ENCODE measurements around the gene CCDC183. TPM values are rescaled to one million over a fixed set of nuclear protein-coding genes. Genes with fewer than 3 reads are reported as not detected.
"Not testable (repeated sequence)": the region's sequence is repeated elsewhere in the genome, so short reads cannot be mapped to it uniquely, and the experiment has no call there.

The CCDC183 gene
- total RNA-seq, 1 donor from 2014 or later: 2.0 TPM

DNA sequence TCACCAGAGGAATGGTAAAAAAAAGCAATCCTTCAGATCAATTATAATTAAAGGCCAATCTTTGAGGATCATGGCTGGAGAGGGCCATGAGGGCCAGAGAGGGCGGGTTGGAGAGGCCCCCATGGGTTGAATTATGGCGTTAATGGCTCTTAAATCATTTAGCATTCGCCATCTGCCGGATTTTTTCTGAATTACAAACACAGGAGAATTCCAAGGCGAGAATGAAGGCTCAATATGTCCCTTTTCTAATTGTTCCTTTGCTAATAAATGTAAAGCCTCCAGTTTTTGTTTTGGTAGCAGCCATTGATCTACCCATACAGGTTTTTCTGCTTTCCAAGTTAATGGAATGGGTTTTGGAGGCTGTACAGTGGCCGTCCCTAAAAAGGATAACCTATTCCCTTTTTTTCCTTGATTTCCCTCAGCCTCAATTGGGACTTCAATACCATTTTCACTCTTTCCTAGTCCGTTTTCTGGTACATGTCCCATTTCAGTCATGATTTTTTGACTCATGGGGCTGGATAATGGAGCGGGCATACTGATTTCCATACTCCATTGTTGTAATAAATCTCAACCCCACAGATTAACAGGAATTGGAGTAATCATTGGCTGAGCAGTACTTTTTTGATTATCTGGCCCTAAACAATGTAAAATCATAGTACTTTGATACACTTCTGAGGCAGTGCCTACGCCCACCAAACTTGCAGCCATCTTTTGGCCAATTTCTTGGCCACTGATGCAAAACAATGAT, 11.7 kb upstream of the CCDC183 start:
- DNase-seq (ENCODE audit: low spot score in 2 of 2): no peak
- FAIRE-seq: no peak

DNA sequence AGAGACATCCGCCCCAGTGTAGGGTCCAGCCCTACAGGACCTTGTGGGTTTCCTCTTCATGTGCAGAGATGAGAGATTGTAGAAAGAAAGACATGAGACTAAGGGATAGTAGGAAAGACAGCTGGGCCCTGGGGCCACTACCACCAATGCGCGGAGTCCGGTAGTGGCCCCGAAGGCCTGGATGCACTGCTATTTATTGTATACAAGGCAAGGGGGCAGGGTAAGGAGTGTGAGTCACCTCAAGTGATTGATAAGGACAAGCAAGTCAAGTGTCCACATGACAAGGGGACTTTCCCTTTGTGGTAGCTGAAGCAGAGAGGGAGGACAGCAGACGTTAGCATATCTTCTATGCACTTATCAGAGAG, 11.2 kb upstream of the CCDC183 start:
- DNase-seq (ENCODE audit: low spot score in 2 of 2): no peak
- FAIRE-seq: no peak

DNA sequence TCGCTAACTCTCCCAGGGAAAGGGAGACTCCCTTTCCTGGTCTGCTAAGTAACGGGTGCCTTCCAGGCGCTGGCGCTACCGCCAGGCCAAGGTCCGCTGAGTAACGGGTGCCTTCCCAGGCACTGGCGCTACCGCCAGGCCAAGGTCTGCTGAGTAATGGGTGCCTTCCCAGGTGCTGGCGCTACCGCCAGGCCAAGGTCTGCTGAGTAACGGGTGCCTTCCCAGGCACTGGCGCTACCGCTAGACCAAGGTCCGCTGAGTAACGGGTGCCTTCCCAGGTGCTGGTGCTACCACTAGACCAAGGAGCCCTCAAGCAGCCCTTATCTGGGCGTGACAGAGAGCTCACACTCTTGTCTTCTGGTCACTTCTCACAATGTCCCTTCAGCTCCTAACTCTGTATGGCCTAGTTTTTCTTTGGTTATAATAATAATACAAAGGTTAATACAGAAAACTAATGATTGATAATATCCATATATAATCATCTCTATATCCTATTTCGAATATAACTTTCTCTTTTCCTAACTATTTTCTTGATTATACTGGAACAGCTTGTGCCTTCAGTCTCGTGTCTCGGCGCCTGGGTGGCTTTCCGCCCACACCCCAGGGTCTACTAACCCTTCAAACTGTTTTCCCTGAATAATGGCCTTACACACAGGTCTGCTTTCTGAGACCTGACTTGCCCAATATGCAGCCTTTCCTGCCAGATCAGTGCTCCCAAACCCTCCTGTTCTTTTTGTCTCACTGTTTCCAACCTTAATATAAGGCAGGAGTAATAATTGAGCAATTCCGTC, 10.4 kb upstream of the CCDC183 start:
- not testable (repeated sequence) for FAIRE-seq

GRCh38 chr9:136786451-136786850, 9.7 kb upstream of the CCDC183 start:
- FAIRE-seq: no peak
- no peak for DNase-seq (ENCODE audit: low spot score in 2 of 2)

More for the DNA sequence above, 10.4 kb upstream of the CCDC183 start:
- DNase-seq (ENCODE audit: low spot score in 2 of 2): not testable (repeated sequence)

DNA sequence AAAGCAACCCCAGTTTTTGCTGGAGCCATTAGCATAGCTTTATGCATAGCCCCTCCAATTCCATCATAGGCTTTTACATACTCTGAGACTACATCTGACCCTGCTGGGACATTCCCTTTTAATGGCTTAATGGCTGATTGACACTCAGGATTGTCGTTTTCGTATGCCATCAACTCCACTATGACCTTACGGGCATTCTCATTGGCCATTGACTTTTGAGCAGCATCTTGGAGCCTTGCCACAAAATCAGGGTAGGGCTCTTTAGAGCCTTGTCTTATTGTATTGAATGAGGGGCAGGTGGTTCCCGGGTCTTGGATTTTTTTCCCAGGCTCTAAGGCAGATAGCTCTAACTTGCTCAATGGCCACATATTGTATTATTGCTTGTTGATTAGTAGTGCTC, 9.2 kb upstream of the CCDC183 start:
- DNase-seq (ENCODE audit: low spot score in 2 of 2); FAIRE-seq: not testable (repeated sequence)

GRCh38 chr9:136787690-136788400, 8.3 kb upstream of the CCDC183 start:
- FAIRE-seq (no peak), DNase-seq (ENCODE audit: low spot score in 2 of 2) (peak in 1 of 2 donors; percentile 64)

DNA sequence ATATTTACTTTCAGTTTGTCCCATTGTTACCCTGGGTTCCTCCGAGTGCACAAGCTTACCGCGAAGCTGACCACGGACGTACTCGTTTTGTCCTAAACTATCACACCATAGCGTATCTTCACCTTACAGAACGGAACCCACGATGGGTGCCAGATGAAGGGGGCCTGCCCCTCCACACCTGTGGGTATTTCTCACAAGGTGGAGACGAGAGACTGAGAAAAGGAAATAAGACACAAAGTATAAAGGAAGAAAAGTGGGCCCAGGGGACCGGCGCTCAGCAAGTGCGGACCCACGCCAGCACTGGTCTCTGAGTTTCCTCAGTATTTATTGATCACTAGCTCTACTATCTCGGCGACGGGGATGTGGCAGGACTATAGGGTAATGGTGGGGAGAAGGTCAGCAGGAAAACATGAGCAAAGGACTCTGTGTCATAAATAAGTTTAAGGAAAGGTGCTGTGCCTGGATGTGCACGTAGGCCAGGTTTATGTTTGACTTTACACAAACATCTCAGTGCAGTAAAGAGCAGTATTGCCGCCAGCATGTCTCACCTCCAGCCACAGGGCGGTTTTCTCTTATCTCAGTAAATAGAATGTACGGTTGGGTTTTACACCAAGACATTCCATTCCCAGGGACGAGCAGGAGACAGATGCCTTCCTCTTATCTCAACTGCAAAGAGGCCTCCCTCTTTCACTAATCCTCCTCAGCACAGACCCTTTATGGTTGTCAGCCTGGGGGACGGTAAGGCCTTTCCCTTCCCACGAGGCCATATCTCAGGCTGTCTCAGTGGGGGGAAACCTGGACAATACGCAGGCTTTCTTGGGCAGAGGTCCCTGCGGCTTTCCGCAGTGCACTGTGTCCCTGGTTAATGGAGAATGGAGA, 7.3 kb upstream of the CCDC183 start:
- FAIRE-seq; DNase-seq (ENCODE audit: low spot score in 2 of 2): not testable (repeated sequence)

DNA sequence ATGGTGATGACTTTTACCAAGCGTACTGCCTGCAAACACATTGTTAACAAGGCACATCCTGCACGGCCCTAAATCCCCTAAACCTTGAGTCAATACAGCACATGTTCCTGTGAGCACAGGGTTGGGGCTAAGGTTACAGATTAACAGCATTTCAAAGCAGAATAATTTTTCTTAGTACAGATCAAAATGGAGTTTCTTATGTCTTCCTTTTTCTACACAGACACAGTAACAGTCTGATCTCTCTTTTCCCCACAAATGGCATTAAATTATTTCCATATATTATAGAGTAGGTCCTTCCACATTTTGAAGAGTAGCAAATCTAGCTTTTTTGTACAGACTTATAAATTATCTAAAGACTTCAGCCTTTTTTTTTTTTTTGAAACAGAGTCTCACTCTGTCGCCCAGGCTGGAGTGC, 6.6 kb upstream of the CCDC183 start:
- DNase-seq (ENCODE audit: low spot score in 2 of 2) (no peak), FAIRE-seq (no peak)

- FAIRE-seq: no peak
Observed at GRCh38 chr9:136790640-136791515, 5.3 kb upstream of the CCDC183 start, which contains the start of gene TMEM141. Gene TMEM141, plus strand, starts transcription at chr9:136791344. Its CDS starts 27 bp downstream, at chr9:136791371.

DNA sequence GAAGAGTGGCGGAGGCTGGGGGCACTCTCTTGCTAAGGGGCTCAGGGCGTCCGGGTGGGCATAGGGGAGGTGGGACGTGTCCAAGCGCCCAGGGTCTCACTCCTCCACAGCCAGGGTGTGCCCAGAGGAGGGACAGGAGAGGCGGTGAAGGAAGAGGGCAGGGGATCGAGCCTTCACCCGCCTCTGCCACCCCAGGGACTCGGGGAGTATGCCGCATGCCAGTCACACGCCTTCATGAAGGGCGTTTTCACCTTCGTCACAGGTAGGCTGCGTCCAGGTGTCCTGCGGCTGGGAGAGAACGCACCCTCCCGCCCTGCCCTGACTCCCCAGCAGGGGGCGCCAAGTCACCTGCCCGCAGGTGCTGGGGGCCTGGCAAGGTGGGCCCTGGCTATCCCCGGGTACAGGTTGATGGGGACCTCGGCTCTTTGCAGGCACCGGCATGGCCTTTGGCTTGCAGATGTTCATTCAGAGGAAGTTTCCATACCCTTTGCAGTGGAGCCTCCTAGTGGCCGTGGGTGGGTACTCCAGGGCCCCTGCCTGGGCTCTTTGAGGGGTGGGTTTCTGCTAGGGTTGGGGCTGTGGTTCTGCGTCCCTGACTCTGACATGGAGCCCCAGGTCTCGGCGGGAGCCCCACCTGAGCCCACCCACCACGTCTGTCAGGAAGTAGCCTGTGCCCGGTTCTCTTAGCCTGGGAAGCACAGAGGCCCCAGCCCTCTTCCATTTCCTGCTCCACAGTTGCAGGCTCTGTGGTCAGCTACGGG, 4.4 kb upstream of the CCDC183 start:
- peak in 1 of 2 donors; percentile 47 for DNase-seq (ENCODE audit: low spot score in 2 of 2)
- no peak for FAIRE-seq

More at GRCh38 chr9:136790640-136791515, 5.3 kb upstream of the CCDC183 start, which contains the start of gene TMEM141:
- DNase-seq (ENCODE audit: low spot score in 2 of 2): peak; percentile 98 to 100

DNA sequence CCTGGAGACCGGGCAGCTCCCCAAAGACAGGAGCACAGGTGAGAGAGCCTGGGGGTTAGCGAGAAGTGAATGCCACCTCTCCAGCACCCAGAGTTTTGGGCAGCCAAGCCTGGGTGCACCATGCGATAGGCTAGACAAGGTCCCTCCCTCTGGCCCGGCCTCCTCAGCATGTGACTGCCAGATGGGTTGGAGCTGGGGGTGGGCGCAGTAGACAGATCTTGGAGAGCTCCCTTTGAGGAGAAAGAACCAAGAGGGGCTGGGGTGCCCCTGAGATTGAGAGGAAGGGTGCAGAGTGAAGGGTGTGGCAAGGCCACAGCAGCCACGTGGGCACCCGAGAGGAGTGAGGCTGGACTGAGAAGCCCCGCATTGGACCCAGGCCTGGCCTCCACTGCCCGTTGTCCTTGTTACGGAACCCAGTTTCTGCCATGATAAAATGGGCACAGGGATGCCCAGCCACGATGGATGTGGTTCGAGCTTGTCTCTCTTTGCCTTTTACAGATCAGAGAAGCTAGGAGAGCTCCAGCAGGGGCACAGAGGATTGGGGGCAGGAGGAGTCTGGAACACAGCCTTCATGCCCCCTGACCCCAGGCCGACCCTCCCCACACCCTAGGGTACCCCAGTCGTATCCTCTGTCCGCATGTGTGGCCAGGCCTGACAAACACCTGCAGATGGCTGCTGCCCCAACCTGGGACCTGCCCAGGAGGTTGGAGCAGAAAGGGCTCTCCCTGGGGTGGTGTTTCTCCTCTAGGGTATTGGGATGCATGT, 3.6 kb upstream of the CCDC183 start:
- no peak for FAIRE-seq
- DNase-seq (ENCODE audit: low spot score in 2 of 2): no peak

DNA sequence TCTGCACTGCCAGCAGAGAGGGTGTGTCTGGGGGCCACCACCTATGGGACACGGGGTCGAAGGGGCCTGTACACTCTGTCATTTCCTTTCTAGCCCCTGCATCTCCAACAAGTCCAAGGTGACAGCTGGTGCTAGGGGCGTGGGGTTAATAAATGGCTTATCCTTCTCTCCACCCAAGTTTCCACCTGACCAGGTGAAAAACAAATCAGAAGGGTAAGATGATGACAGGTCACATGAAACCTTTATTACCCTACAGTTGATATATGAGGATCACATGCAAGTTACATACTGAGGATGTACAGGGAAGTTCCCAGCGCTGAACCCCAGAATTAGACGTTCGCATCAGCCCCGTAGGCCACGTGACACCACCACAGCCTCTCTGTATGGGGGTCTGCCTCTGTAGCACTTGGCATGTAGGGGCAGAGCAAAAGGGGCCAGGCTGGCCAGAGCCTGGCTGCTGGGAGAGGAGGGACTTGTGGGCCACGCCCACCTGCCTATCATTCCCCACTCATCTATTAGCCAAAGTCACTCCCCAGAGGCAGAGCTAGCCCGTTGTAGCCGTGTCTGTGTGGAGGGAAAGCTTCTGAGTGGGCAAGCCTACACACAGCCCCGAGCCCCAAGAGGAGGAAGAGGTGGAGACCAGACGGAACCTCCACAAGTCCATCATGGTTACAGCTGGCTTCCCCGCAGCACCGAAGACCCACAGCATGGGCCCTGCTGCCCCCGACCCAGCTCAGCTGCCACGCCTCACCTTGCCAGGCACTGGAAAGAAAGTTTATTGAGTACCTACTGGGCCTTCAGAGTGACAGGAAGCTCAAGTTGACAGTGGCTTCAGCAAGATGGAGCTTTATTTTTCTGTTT, 2.8 kb upstream of the CCDC183 start:
- no peak for FAIRE-seq
- DNase-seq (ENCODE audit: low spot score in 2 of 2): no peak

DNA sequence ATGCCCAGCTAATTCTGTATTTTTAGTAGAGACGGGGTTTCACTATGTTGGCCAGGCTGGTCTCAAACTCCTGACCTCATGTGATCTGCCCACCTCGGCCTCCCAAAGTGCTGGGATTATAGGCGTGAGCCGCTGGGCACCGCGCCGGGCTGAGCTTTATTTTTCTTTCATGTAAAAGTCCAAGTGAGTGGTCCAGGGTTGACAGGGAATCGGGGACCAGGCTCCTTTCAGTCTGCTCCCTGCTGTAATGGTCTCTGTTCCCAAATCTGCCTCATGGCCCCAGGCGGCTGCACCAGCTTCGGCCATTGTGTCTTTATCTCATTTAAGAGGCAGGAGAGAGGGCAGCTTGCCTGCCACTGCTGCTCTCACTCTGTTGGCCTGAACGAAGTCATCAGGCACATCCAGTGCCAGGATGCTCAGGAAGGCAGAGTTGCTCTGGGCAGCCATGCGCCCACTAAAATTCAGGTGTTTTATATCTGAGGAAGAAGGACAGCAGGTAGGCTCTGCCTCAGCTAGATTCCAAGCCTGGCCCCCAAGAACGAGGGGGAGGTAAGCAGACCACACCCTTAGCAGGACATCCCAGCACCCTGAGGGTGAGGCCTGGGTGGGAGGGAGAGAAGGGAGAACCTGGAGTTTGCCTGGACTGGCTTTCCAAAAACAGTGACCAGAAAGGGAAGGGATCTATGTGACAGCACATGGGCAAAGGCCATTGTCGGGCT, 1.7 kb upstream of the CCDC183 start:
- DNase-seq (ENCODE audit: low spot score in 2 of 2) (no peak), FAIRE-seq (no peak)

DNA sequence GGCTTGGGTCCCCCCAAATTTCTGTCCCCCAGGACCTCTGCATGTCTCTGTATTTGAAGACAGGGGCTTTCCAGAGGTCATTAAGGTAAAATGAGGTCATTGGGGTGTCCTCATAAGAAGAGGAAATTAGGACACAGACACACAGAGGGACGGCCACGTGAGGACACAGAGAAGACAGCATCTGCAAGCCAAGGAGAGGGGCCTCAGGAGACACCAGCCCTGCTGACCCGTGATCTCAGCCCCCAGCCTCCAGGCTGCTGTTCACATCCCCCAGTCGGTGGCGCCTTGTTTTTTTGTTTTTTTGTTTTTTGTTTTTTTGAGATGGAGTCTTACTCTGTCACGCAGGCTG, 1.2 kb upstream of the CCDC183 start:
- FAIRE-seq (no peak), DNase-seq (ENCODE audit: low spot score in 2 of 2) (no peak)

- not testable (repeated sequence) for FAIRE-seq; DNase-seq (ENCODE audit: low spot score in 2 of 2)
Observed at GRCh38 chr9:136796775-136797347, 723 bp downstream of the CCDC183 start.

GRCh38 chr9:136798708-136799078, 2.6 kb downstream of the CCDC183 start:
- no peak for FAIRE-seq
- no peak for DNase-seq (ENCODE audit: low spot score in 2 of 2)

Measured in frontal cortex (tissue), 4 donors.